ENCODE results near the gene ASCC2. TPM values are rescaled to one million over a fixed set of nuclear protein-coding genes. Genes with fewer than 3 reads are reported as not detected.

Gene ASCC2
- total RNA-seq = 29.4 and 66.0 TPM in 2 replicates

GRCh38 chr22:29837741-29838598, at the start of gene ASCC2:
TSS of gene ASCC2 (minus strand) at chr22:29838274. CDS start at chr22:29832325, 5,949 bp downstream.

DNA sequence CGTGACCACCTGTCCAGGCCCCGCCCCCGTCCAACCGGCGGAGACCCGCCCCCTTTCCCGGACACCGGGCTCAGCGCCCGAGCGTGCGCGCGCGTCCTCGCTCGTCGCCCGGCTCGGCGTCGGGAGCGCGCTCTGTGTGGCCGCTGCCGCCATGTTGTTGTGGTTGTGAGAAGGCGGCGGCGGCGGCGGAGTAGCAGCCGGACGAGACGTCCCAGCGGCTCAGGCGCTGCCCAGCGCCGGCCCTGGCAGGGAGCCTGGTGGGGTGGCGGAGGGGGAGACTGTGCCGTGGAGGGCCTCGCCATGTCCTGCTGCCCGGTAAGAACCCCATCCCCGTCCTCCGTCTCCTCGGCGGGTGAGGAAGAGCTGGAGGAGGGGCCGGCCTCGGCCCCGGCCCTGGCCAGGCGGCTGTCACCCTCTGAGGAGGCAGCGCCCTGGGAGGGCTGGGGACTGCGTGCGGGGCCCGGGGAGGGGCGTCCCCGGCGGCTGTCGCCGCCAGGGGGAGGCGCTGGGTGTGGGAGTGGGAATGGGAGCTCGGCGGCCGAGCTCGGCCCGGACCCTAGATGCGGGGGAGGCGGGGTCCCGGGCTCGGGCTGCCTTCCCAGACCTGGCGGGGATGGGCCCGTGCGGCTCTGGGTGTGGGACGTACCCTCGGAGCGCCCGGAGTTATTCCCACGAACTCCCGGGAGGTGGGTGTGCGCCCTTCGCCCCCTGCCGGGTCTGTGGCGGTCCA, 45.1 kb upstream of the ASCC2 start, which contains the start of gene MTMR3:
TSS of gene MTMR3 (plus strand) at position 130 of the 730 bp plus-strand sequence. CDS start 87,886 bp downstream, outside the sequence.

GRCh38 chr22:29767171-29768051, 70.7 kb downstream of the ASCC2 start, which contains the start of gene UQCR10:
TSS of gene UQCR10 (plus strand) at chr22:29767369. CDS start at chr22:29767399, 30 bp downstream.

DNA sequence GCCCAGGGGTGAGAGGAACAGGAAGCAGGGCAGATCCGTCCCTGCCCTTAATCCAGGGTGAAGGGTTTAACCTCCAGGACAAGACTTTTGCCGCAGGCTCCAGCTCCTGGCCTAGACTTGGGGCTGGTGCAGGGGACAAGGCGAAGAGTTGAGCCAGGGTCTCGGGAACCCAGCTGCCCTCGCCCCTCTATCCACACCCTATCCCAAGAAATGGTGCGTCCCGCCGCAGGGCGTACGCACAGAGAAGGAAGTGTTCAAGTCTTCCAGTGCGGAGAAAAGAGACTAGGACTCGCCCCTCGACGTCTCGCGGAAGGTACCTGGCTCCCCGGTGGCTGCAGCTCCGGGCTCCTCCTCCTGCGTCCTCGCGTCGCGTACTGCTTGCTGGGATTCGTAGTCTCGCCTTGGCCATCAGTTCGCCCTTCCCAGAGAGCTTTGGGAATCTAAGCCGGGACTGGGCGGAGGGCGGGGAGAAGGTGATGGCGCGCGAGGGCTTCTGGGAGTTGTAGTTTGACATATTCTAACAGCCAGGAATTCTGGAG, 71.4 kb downstream of the ASCC2 start, which contains the start of gene ZMAT5:
TSS of gene ZMAT5 (minus strand) at position 376 of the 539 bp plus-strand sequence. CDS start 18,463 bp downstream, outside the sequence.

Other genes with a start within 250 kb of the ASCC2 start
- 31.1 and 65.9 TPM in 2 replicates for gene NF2, start 234.6 kb downstream of the ASCC2 start, total RNA-seq
- gene CABP7, start 118.3 kb downstream of the ASCC2 start, total RNA-seq = not detected in 2 replicates
- gene ZMAT5, start 71.3 kb downstream of the ASCC2 start, total RNA-seq = 12.8 and 26.3 TPM in 2 replicates
- gene UQCR10, start 70.9 kb downstream of the ASCC2 start, total RNA-seq = 74.5 and 76.2 TPM in 2 replicates
- gene MTMR3, start 44.9 kb upstream of the ASCC2 start, total RNA-seq = 35.9 and 58.4 TPM in 2 replicates
- not detected in 2 replicates for gene HORMAD2, start 242.2 kb upstream of the ASCC2 start, total RNA-seq